Measurements from ENCODE around the gene FOXP1. TPM values are rescaled to one million over a fixed set of nuclear protein-coding genes. Genes with fewer than 3 reads are reported as not detected.

The FOXP1 gene
- total and polyA plus RNA-seq, 2 of the 8 experiments (the other 6 are each of a cell fraction or from before 2014, with no cell fraction given) = 13.9 to 25.4 TPM

DNA sequence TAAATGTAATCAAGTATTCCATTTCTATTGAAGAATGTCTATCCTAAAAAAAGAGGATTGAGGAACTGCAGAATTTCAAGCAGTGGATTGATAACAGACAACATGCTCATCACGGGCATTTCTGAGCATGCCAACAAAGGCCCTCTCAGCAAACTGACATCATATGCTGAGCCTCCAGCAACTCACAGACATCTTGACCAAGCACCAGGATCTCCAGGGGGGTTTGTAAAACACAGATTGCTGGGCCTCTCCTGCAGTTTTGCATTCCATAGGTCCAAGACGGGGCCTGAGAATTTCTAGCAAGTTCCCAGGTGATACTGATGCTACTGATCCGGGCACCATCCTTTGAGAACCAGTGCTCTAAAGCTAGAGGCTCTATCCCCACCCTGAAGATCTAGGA, 85.0 kb downstream of the FOXP1 start:
- no peak overlapping the region for H2AFZ ChIP-seq (ENCODE audit: low read length)
- ChIA-PET POLR2A (ENCODE audit: partially characterized antibody) (interaction anchor here (0.6 to 1.2 kb wide), 4 partner anchors 12 to 248 kb away, joined by 3 to 4 read pairs (median 3); no protein-coding TSS in a partner anchor), CTCF (ENCODE audit: partially characterized antibody) (interaction anchor here (0.6 to 1.9 kb wide), 3 partner anchors 13 to 412 kb away, joined by 3 to 14 read pairs (median 6); no protein-coding TSS in a partner anchor)
- no peaks in the 10 kb centered on the region for H4K20me1 ChIP-seq (replicated peaks in 1 of 2; ENCODE audit: control insufficient read depth in 1 of 2, insufficient read depth in 2 of 2, low read length in 2 of 2)
- H2BK5ac ChIP-seq (ENCODE audit: low read depth, low read length) = peak overlapping the region; percentile 18; the same call in 1 of the 2 replicates
- H3K9ac ChIP-seq (replicated peaks in 1 of 4; ENCODE audit: extremely low read depth in 1 of 4, low read depth in 3 of 4, low read length in 3 of 4) = peak overlapping the region in 2 of 4 experiments; percentile 31 to 36; a peak in 5 of 7 replicates
- no peak overlapping the region for H3K14ac ChIP-seq (ENCODE audit: insufficient read length)
- no peak overlapping the region; the same call in 1 of the 2 replicates for H3K18ac ChIP-seq (ENCODE audit: extremely low read depth, low read length)
- no peaks in the 10 kb centered on the region for H3K27me3 ChIP-seq (replicated peaks in 1 of 4; ENCODE audit: control insufficient read depth in 3 of 4, extremely low read depth in 1 of 4, insufficient read depth in 3 of 4, low read length in 3 of 4)
- peak overlapping the region in 1 of 4 experiments; percentile 0; a peak in 1 of 8 replicates for H3K4me3 ChIP-seq (ENCODE audit: extremely low read depth in 1 of 4, insufficient read depth in 2 of 4, low read depth in 3 of 4, low read length in 4 of 4)
- no peak overlapping the region for H3K56ac ChIP-seq (replicated peaks; ENCODE audit: insufficient read length, low read depth, low read length)
- no peaks in the 10 kb centered on the region for H3K36me3 ChIP-seq (ENCODE audit: control insufficient read depth in 2 of 4, insufficient read depth in 4 of 4, low read length in 3 of 4)
- no peaks in the 10 kb centered on the region; a peak in 1 of 4 replicates for H3K79me2 ChIP-seq (ENCODE audit: control insufficient read depth in 1 of 2, insufficient read depth in 2 of 2, low read length in 2 of 2)
- peak overlapping the region; percentile 75 for H3K27ac ChIP-seq (ENCODE audit: low read depth, low read length)
- H3K23me2 ChIP-seq (ENCODE audit: low read depth, low read length) = no peaks in the 10 kb centered on the region
- H4K5ac ChIP-seq (ENCODE audit: insufficient read length, low read depth, low read length) = no peak overlapping the region
- peak overlapping the region; percentile 85; the same call in 1 of the 2 replicates for H4K8ac ChIP-seq (ENCODE audit: extremely low read depth, insufficient read depth, low read length)
- H3K4me1 ChIP-seq (replicated peaks in 1 of 4; ENCODE audit: control insufficient read depth in 3 of 4, insufficient read depth in 4 of 4, low read length in 3 of 4) = peaks cover 10 to 27% (median 23%) of the 10 kb centered on the region in 4 experiments
- DNase-seq (ENCODE audit: low read depth in 1 of 2, low spot score in 2 of 2) (no peak), FAIRE-seq (no peak)
- H2BK20ac ChIP-seq (ENCODE audit: low read length) = 0 out of 2 replicates have a peak overlapping the region, but pooled peaks have one; percentile 48
- peak overlapping the region; percentile 59 for H2AK5ac ChIP-seq (ENCODE audit: low read depth, low read length)
- H4K91ac ChIP-seq (replicated peaks; ENCODE audit: insufficient read length, low read length) = peak overlapping the region; percentile 12
- peak overlapping the region in 1 of 2 experiments; percentile 28; a peak in 2 of 4 replicates for H3K4me2 ChIP-seq (ENCODE audit: insufficient read depth in 1 of 2, low read depth in 2 of 2, low read length in 2 of 2)
- H2BK12ac ChIP-seq (ENCODE audit: low read depth, low read length) = peak overlapping the region; percentile 89; the same call in 1 of the 2 replicates
- H2BK15ac ChIP-seq (ENCODE audit: low read length) = peak overlapping the region; percentile 55; the same call in 1 of the 2 replicates
- no peak overlapping the region for H2BK120ac ChIP-seq (replicated peaks; ENCODE audit: low read depth, low read length)
- no peak overlapping the region for H3K23ac ChIP-seq (ENCODE audit: insufficient read length)
- H3K9me3 ChIP-seq (ENCODE audit: insufficient read depth in 2 of 2, low read depth in 1 of 2, low read length in 1 of 2) = no peaks in the 10 kb centered on the region
- no peak overlapping the region for H3K4ac ChIP-seq (replicated peaks; ENCODE audit: insufficient read length, low read depth, low read length)
- H3K79me1 ChIP-seq (ENCODE audit: low read depth, low read length) = no peaks in the 10 kb centered on the region; the same call in 1 of the 2 replicates
- WGBS, 2 experiments (ENCODE audit: extremely low coverage in 1 of 2, insufficient coverage in 1 of 2, insufficient read length in 1 of 2, insufficient replicate concordance in 2 of 2, low coverage in 1 of 2, low lambda C conversion rate in 2 of 2, missing lambda C conversion rate in 1 of 2) = 86% methylated on average over 3 of the region's 3 CpGs; no CpG with 5 or more reads in 1 of the 2 experiments

Measured in H1 (cell line).